GM23338 (cell line): Measurements from ENCODE around the gene SNX32.

Experiments used
- STAT1 ChIP-seq: IDR thresholded peaks from one replicate; pipeline ENCODE4 v1.6.1; 2016; ENCODE audit warnings: antibody characterized with exemption; ENCODE audit not compliant: unreplicated experiment
- TF ChIP-seq, protein P1 (sequence below), 2 experiments: fragments of 200-600 bp in 1 of 2; sonication (generic) in 1 of 2; conservative IDR thresholded peaks; 2 replicates each; pipeline versions ENCODE4 v1.5.1 to v1.6.1; 2016 to 2017; ENCODE audit warnings: antibody characterized with exemption in 2 of 2, low read depth in 2 of 2, mild to moderate bottlenecking in 2 of 2, moderate library complexity in 1 of 2
- TF ChIP-seq, protein P2 (sequence below): IDR thresholded peaks from one replicate; pipeline ENCODE4 v1.6.1; 2018; ENCODE audit warnings: antibody characterized with exemption; ENCODE audit not compliant: unreplicated experiment

DNA sequence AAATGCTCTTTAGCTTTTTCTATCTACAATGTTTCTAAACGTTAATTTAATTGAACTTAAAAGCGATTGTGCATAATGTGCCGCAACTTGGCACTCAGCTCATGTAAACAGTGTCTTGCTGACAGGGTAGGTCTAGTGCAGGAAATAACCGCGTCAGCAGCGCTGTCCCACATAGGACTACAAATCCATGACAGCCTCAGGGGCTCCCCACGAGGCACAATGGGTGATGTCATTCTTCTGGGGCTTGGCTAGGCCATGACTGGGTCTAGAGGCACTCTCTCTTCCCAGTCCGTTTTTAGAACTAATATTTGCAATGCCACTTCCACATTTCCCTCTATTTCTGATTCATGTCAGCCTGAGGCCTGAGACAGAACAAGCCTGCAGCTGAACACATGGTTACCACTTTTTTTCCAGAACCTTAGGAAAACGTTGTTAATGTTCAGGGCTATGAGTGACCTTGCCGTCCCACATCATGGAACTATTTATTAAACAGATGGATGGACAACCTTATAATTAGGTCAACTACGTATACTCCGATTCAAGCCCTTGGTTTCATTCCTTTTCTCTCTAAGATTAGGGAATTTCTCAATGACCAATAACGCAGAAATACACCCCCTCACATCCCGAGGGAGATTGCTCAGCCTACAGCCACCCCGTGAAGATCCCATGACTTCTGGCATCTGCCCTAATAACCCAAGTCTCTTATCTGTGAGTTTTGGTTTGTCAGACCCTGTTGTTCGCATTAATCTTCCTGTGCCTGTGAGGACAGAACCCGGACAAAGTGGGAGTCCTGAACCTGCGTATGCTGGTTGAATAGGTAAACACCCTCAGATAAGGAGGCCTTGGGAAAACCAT is 19.4 kb upstream of the SNX32 start:
- TF ChIP-seq STAT1 = no peak
- TF ChIP-seq, protein P1, sequence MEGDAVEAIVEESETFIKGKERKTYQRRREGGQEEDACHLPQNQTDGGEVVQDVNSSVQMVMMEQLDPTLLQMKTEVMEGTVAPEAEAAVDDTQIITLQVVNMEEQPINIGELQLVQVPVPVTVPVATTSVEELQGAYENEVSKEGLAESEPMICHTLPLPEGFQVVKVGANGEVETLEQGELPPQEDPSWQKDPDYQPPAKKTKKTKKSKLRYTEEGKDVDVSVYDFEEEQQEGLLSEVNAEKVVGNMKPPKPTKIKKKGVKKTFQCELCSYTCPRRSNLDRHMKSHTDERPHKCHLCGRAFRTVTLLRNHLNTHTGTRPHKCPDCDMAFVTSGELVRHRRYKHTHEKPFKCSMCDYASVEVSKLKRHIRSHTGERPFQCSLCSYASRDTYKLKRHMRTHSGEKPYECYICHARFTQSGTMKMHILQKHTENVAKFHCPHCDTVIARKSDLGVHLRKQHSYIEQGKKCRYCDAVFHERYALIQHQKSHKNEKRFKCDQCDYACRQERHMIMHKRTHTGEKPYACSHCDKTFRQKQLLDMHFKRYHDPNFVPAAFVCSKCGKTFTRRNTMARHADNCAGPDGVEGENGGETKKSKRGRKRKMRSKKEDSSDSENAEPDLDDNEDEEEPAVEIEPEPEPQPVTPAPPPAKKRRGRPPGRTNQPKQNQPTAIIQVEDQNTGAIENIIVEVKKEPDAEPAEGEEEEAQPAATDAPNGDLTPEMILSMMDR (conservative IDR thresholded peaks at IDR 0.05; ENCODE audit: low read depth in 2 of 2) = no peak
- TF ChIP-seq, protein P2, sequence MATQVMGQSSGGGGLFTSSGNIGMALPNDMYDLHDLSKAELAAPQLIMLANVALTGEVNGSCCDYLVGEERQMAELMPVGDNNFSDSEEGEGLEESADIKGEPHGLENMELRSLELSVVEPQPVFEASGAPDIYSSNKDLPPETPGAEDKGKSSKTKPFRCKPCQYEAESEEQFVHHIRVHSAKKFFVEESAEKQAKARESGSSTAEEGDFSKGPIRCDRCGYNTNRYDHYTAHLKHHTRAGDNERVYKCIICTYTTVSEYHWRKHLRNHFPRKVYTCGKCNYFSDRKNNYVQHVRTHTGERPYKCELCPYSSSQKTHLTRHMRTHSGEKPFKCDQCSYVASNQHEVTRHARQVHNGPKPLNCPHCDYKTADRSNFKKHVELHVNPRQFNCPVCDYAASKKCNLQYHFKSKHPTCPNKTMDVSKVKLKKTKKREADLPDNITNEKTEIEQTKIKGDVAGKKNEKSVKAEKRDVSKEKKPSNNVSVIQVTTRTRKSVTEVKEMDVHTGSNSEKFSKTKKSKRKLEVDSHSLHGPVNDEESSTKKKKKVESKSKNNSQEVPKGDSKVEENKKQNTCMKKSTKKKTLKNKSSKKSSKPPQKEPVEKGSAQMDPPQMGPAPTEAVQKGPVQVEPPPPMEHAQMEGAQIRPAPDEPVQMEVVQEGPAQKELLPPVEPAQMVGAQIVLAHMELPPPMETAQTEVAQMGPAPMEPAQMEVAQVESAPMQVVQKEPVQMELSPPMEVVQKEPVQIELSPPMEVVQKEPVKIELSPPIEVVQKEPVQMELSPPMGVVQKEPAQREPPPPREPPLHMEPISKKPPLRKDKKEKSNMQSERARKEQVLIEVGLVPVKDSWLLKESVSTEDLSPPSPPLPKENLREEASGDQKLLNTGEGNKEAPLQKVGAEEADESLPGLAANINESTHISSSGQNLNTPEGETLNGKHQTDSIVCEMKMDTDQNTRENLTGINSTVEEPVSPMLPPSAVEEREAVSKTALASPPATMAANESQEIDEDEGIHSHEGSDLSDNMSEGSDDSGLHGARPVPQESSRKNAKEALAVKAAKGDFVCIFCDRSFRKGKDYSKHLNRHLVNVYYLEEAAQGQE = no peak
